GOT3 (cell line): ENCODE measurements around the gene ITPR3.

Source experiments
- DNase-seq: peaks from one replicate; lab custom pipeline; 2025; ENCODE audit warnings: mixed read lengths; lab: John Stamatoyannopoulos, UW

Gene ITPR3

DNA sequence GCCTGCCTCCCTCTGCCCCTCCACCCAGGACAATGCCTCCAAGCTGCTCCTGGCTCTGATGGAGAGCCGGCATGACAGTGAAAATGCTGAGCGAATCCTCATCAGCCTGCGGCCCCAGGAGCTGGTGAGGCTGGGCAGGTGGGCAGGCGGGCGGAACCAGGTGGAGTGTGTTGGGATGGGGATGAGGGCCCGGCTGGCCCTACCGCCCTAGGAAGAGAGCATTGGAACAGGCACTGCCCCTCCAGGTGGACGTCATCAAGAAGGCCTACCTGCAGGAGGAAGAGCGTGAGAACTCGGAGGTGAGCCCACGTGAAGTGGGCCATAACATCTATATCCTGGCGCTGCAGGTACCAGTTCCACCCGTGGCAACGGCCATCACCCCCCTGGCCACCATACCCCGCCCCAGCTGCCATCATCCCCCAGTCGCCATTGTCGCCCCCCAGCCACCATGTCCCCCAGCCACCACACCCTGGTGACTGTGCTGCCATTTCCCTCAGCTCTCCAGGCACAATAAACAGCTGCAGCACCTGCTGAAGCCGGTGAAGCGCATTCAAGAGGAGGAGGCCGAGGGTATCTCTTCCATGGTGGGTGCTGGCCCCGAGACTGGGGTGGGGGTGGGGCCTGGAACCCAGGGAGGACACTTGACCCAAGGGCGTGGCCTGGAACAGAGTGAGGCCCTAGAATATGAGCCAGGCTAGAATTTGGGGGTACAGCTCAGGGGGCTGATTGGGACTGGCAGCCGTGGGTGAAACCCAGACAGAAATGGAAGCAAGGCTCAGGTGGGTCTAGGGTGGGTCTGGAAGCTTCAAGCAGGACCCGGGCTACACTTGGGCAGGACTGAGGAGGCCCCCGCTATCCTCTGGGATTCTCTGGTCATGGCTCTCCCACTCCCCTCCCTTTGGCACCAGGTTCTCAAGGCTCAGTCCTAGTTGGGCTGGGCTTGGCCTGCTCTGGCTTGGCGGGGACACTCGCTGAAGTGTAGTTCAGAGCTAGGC lies 66.2 kb downstream of the ITPR3 start:
- no peak for DNase-seq

DNA sequence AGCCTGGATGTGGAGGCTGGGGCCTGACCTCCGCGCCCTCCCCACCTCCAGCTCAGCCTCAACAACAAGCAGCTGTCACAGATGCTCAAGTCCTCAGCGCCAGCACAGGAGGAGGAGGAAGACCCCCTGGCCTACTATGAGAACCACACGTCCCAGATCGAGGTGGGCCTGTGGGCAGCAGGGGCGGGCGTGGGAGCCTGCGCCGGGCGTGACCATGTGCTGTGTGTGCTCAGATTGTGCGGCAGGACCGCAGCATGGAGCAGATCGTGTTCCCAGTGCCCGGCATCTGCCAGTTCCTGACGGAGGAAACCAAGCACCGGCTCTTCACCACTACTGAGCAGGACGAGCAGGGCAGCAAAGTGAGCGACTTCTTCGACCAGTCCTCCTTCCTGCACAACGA lies 66.9 kb downstream of the ITPR3 start:
- no peak for DNase-seq

DNA sequence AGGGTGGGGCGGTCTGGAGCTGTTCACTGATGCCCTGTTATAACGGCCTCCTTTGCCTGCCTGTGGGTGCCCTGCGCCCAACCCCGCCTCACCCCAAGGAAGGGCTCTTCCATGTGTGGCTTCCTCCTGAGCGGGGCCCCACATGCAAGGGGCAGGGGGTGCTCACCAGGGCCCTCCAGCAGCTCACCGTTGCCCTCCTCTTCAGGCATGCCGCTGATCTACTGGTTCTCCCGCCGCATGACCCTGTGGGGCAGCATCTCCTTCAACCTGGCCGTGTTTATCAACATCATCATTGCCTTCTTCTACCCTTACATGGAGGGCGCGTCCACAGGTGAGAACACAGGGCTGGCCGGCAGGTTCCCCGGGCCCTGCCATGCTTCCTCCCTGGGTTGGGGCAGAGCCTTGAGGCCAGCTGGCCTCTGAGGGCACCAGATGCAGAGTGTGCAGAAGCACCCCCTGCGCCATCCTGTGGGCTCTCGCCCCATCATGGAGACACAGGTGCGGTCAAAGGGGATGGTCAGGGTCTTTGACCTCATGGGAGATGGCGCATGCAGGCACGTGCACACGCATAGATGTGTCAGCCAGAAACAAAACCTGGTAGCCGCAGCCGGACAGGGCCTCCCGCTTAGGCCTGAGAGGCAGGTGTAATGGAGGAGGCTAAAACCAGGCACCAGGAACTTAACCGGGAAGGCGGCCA lies 67.5 kb downstream of the ITPR3 start:
- no peak for DNase-seq

DNA sequence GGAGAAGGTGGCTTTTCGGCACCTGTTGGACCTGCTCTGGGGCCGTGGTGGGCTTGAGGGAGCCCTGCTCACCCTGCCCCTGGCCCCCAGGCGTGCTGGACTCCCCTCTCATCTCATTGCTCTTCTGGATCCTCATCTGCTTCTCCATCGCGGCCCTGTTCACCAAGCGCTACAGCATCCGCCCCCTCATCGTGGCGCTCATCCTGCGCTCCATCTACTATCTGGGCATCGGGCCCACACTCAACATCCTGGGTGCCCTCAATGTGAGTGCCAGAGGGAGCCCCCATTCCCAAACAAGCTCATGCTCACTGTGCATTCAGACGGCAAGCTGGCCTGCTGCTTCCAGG lies 68.0 kb downstream of the ITPR3 start:
- no peak for DNase-seq

DNA sequence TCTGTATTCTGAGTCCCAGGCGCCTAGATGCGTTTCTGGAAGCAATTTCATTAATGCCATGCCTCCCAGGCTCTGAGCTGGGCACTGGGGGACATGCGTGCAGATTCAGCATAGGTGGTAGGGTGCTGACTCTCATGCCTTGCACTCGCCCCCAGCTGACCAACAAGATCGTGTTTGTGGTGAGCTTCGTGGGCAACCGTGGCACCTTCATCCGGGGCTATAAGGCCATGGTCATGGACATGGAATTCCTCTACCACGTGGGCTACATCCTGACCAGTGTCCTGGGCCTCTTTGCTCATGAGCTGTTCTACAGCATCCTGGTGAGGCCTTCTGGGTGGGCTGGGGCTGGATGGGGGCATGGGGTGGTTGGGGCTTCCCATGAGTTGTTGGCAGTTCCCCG lies 68.8 kb downstream of the ITPR3 start:
- no peak for DNase-seq

DNA sequence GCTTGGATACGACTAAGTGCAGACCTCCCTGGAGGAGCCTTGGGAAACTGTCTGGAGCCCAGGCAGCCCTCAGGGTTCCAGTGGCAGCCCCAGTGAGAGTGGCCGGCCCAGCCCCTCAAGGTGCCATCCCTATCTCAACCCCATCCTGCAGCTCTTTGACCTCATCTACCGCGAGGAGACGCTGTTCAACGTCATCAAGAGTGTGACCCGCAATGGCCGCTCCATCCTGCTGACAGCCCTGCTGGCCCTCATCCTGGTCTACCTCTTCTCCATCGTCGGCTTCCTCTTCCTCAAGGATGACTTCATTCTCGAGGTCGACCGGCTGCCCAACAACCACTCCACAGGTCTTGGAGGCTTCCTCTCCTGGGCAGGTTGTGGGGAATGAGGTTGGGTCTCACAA lies 69.6 kb downstream of the ITPR3 start:
- DNase-seq, result no peak

DNA sequence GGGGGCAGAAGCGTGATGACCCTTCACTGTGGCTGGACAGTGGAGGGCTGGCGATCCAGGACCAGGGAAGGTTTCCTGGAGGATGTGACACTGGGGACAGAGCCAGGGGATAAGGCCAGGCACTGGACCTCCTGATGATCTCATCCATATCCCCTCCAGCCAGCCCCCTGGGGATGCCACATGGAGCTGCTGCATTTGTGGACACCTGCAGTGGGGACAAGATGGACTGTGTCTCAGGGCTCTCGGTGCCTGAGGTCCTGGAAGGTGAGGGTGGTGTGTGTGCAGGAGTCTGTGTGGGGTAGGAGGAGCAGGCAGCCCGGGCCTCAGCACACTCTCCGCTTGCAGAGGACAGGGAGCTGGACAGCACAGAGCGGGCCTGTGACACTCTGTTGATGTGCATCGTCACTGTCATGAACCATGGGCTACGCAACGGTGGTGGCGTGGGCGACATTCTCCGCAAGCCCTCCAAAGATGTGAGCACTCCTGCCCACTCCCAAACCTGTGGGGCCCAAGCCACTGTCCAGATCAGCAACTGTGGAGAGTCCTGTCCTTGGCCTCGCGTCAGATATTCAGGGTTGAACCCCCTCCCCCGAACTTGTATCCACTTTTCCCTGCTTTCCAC lies 70.4 kb downstream of the ITPR3 start:
- no peak for DNase-seq

DNA sequence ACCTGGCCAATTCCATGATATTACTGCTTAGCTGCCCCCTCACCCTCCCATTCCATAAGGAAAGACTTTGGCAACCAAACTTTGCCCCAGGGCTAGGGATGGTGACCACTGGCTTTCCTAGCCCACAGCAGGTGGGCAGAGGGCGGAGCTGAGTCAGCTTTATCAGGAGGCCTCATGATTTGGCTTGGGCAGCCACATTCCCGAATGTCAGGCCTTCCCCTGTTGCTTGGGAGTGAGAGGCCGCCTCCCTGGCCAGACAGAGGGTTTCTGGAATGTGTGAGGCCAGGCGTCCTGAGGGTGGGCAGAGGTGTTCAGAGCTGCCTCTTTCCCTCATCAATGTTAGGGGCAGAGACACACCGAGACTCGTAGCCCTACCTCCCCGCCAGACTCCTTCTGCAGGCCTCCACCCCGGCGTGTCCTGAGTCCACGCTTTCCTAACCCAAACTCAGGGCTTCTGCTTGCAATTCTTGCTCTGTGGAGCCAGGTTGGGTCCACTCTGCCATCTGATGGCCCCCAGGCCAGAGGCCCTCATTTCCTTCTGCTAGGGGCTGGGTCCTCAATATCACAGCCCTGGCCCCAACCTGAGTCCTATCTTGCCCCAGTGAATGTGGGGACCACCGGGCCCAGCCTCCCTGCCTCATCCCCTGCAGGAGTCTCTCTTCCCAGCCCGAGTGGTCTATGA lies 71.1 kb downstream of the ITPR3 start:
- no peak for DNase-seq

DNA sequence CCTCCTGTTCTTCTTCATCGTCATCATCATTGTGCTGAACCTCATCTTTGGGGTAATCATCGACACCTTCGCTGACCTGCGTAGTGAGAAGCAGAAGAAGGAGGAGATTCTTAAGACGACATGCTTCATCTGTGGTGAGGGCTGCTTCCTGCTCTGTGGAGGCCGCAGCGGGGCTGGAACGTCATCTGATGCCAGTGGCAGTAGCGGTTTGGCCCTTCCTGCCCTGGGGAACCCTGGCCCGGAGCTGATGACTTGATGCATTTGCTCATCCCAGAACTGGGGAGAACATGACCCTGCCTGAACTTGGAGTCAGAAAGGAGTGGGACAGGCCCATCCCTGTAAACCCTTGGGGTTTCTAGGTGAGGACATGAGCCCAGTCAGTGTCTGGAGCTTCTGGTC lies 71.6 kb downstream of the ITPR3 start:
- no peak for DNase-seq

DNA sequence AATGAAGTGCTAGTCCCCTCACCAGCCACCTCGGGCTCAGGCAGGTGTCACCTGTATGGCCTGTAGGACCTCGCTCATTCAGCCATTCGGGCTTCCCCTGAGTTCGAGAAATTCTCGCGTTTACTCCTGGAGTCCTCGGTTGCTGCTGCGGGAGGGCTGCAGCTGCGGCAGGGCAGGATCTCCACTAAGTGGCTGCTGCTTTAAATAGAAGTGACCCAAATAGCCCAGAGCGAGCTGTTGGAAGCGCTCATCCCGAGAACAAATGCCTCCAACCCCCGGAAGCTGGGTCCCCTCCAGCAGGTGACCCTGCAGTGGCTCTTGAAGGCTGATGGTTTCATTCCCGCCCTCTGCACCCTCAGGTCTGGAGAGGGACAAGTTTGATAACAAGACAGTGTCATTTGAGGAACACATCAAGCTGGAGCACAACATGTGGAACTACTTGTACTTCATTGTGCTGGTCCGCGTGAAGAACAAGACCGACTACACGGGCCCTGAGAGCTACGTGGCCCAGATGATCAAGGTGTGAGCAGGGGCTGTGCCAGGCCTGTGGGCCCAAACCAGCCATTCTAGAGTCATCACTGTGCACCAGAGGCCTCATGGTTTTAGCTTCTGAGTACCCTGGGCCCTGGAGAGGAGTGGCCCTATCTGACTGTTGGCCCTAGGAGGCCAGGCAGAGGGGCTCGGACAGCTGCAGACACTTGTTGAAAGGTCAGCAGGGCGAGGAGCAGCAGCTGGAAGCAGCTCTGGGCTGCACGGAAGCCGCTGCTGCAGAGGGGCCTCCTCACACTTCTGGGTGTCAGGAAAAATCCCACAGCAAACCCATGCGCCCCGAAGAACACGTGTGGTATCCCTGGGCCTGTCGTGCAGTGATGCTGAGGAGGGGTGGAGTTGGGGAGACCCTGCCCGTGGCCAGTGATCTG lies 72.3 kb downstream of the ITPR3 start:
- DNase-seq, result no peak

DNA sequence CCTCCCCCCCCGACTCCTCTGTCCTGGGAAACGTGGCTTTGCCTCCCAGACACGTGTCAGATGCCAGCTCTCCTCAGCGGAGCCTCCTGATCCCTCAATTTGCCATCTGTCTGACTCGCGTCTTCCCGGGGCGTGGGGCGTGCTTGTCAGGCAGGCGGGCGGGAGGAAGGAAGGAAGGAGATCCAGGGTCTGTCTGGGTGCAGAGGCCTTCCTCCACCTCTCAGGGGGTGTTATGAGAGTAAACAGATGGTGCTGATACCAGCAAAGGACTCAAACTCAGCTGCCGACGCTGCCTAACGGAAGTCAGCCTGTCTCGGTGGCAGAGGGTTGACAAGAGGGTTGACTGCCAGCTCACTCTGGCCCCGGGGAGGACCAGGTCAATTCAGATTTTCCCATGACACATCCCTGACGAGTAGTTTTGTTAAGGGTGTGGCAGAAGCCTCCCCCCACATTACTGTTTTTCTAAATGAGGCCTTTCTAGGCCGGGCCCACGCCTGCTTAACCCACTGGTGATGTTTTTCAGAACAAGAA lies 73.3 kb downstream of the ITPR3 start:
- DNase-seq, result no peak

DNA sequence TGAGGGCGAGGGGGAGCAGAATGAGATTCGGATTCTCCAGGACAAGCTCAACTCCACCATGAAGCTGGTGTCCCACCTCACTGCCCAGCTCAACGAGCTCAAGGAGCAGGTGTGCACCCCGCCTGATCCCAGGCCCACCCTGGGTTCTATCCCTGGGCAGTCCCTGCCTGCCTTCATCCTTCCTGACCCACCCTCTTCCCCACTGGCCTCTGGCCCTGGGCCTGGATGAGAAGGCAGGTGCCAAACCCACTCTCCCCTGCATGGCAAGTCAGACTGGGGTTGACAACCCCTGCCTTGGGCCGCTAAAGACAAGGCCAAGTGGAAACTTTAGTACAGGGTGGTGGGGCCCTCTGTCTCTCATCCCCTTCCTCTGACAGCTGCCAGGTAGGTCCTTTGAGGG lies 73.9 kb downstream of the ITPR3 start:
- no peak for DNase-seq

DNA sequence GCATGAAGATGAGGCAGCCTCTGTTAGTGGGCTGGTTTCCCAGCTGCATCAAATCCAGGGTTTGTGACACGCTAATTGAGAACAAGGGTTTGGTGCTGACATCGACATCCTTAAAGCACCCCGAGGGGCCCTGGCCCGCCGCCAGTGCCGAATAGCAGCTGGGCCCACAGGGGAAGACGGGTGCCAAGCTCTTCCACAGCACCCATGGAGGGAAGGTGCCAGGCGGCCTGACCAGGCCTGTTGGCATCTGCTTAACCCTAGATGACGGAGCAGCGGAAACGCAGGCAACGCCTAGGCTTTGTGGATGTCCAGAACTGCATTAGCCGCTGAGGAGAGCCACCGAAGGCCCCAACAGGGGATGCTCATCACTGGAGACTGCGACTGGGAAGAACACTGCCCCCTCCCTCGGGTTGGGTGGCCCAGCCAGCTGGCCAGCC lies 74.3 kb downstream of the ITPR3 start:
- DNase-seq, result no peak

DNA sequence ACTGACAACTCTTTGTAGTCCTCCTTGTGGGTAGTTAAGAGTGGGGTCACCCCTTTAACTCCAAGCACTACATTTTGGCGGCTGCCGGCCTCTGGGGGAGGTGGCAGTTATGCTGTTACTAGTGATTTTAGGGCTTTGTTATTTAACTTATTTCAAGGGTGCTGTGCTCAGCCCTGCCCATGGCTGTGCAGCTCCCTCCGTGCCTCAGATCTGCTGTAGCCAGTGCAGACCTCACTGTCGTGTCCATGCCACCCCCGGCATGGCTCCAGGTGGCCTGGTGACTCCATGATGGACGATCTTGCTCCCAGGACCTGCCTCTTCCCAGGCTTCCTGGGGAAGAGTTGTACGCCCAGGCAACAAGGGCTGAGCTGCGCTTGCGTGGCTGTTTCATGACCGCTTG lies 75.0 kb downstream of the ITPR3 start:
- no peak for DNase-seq

DNA sequence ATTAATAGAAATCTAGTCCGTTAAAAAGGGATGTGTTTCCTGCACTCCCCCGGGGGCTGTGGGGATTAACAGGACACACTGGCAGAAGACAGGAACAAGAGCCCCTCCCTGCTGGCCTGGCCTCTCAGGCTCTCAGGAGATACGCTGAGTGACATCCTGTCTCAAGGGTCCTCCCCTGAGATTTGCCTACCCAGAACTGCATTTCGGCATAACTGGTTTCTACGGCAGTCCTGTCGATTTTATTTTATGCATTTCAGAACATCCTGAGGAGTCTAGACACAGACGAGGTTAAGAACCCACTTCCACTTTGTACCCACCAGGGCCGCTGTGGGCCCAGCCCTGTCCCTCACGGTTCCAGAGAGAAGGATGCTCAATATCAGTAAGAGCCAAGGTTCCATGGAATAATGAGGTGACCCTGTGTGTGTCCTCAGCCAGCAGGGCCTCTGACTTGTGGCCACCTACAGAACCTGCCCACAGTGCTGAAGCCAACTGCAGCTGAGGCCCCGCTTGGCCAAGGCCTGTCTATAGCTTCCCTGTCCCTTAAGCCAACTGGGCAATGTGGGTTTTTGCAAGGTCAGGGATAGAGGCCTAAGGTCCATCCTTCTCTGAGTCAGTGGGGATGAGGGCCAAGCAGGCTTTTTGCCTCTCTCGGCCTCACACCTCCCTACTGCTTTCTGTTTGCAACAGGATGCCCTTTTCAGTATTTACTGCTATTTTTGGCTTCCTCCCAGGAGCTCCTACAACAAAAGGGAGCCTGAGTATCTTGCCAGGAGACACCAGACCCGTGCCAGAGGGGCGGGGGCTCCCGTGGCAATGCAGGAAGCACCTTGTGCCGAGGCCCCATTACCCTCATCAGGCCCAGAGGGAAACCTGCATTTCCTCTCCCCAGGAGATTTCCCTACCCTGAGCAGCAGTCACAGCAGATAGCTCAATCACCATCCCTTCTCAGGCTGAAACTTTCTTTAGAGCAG lies 75.7 kb downstream of the ITPR3 start:
- no peak for DNase-seq

DNA sequence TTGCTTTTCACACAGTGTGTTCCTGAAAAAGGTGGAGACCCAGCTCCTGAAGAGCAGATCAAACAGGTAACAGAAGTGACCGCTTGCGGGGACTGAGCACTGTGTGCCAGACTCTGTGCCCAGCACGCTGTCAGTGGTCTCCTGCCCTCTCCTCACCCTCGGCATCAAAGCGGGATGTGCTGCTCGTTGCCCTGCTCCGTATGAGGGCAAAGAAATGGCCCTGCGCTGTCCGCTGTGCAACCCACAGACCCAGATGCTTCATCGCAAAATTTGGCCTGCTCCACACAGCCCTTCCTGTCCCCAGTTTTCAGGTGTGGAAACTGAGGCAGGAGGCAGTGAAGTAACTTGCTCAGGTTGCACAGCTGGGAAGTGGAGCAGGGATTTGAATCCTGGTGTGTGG lies 76.7 kb downstream of the ITPR3 start:
- DNase-seq, result no peak

DNA sequence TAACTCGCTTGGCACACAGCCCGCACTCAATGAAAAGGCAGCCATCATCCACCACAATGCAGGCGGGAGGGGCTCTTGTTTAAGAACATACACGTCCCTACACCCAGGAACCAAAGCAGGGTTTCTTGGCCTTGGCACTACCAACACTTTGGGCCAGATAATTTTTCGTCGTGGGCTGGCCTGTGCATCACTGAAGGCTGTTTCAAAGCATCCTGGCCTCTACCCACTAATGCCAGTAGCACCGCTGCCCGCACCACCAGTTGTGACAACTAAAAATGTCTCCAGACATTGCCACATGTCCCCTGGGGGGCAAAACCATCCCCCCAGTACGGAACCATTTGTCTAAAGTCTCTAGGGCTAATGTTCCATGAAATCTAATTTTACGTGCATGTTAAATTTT lies 77.4 kb downstream of the ITPR3 start:
- no peak for DNase-seq

DNA sequence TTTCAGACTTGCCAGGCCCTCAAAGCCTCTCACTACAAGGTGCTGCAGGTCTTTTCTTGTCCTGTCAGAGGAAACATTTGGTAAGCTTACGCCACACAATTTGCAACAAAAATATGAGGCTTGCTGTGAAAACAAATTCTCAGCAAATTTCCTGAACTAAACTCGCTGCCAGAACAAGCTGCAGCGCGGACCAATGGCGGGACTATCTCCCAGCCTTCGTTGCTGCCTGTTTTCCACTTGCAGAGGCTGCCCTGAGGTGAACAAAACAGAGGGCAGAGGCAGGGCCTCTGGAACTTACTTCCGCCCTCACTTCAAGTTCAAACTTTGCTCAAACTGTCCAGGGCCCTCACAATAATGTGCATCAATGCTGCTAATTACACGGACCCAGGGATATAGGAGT lies 78.0 kb downstream of the ITPR3 start:
- DNase-seq, result no peak

DNA sequence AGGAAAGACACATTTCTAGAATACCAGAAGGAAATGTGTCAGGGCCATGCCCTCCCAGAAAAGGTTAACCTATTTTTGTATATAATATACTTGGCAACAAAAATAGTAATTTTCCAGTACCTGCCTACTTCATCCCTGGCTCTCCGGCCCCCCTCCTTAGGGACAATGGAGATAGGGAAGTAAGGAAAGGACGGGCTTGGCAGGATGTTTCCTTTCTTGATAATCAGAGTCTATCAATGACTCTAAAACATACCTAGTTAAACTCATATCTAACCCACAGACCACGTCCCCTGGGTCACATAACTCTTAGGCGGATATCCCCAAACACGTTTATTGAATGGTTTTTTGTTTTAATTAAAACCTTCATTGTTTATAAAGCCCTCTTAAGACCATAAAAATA lies 78.6 kb downstream of the ITPR3 start:
- DNase-seq, result no peak
